SIG-M5 (cell line): Measurements from ENCODE around the gene PUM2.

Source experiments
- DNase-seq: peaks from one replicate; lab custom pipeline; 2025; lab: John Stamatoyannopoulos, UW

The PUM2 gene

GRCh38 chr2:20198796-20199632 is 151.6 kb downstream of the PUM2 start:
- DNase-seq: no peak
